ENCODE data around the gene NLK. TPM values are rescaled to one million over a fixed set of nuclear protein-coding genes. Genes with fewer than 3 reads are reported as not detected.
A peak's percentile ranks its signal among the peaks of the same experiment; 100 is the strongest.

NLK gene
- total RNA-seq, 1 experiment from 2014 or later = 14.9 TPM

DNA sequence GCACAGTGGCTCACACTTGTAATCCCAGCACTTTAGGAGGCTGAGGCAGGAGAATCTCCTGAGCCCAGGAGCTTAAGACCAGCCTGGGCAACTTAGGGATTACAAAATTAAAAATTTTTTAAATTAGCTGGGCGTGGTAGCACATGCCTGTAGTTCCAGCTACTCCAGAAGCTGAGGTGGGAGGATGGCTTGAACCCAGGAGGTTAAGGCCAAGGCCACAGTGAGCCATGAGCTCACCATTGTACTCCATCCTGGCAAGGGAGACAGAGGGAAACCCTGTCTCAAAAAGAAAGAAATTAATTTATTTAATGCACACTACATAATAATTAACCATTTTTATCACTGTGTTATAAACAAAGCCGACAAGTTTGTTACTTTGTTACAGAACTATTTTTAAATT is 145.5 kb downstream of the NLK start:
- POLR2A ChIA-PET (ENCODE audit: unreplicated experiment) = no interaction called here
- Histone ChIP-seq H4K20me1 (ENCODE audit: low read length) (no peaks in the 10 kb centered on the region), H3K79me2 (ENCODE audit: low read length) (no peaks in the 10 kb centered on the region), H3K9me3 (ENCODE audit: low read length) (no peaks in the 10 kb centered on the region), H3K4me3 (ENCODE audit: low read length) (no peak overlapping the region), H3K9ac (ENCODE audit: low read length) (no peak overlapping the region), H3K4me1 (ENCODE audit: insufficient read depth, low read length) (peaks cover 14% of the 10 kb centered on the region), H3K27ac (ENCODE audit: low read length) (no peak overlapping the region), H3K4me2 (ENCODE audit: low read length) (no peak overlapping the region), H3F3A (ENCODE audit: low read length, unreplicated experiment) (no peaks in the 10 kb centered on the region), H3K9me2 (replicated peaks; ENCODE audit: low read length) (no peaks in the 10 kb centered on the region), H2AFZ (ENCODE audit: low read length) (no peak overlapping the region), H3K27me3 (ENCODE audit: low read length) (no peaks in the 10 kb centered on the region), H3K36me3 (ENCODE audit: low read depth, low read length) (peaks cover 15% of the 10 kb centered on the region)
- intact Hi-C loops (cut with micrococcal nuclease) = no loop called here
- TF ChIP-seq, protein P1, sequence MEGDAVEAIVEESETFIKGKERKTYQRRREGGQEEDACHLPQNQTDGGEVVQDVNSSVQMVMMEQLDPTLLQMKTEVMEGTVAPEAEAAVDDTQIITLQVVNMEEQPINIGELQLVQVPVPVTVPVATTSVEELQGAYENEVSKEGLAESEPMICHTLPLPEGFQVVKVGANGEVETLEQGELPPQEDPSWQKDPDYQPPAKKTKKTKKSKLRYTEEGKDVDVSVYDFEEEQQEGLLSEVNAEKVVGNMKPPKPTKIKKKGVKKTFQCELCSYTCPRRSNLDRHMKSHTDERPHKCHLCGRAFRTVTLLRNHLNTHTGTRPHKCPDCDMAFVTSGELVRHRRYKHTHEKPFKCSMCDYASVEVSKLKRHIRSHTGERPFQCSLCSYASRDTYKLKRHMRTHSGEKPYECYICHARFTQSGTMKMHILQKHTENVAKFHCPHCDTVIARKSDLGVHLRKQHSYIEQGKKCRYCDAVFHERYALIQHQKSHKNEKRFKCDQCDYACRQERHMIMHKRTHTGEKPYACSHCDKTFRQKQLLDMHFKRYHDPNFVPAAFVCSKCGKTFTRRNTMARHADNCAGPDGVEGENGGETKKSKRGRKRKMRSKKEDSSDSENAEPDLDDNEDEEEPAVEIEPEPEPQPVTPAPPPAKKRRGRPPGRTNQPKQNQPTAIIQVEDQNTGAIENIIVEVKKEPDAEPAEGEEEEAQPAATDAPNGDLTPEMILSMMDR (conservative IDR thresholded peaks at IDR 0.05; ENCODE audit: low read depth, low read length) = no peak
- TF ChIP-seq EZH2 (IDR thresholded peaks at IDR 0.05; ENCODE audit: low read length, unreplicated experiment) (no peak), EZH2phosphoT487 (IDR thresholded peaks at IDR 0.05; ENCODE audit: borderline replicate concordance, low read length) (no peak)
- ATAC-seq (no peak), DNase-seq (no peak)
- CTCF ChIA-PET = no interaction called here
- BruUV-seq (replicated peaks) = no TSS peak

DNA sequence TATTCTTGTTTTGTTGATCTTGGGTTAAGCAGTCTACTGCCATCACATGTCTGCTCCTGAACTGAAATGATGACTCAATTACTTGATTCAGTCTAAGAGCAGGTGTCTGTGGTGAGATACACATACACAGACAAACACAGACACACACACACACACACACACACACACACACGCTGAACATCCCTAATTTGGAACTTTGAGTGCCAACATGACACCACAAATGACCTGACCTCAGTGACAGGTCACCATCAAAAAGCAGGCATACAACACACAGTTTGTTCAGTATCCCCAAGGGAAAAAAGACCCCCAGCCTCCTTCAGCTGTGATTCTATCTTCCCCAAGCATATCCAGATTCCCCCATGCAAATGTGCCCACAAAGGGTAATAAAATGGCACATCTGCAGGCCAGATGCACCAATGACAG is 146.4 kb downstream of the NLK start:
- H4K20me1 ChIP-seq (ENCODE audit: low read length) = no peaks in the 10 kb centered on the region
- no peaks in the 10 kb centered on the region for H3K9me3 ChIP-seq (ENCODE audit: low read length)
- DNase-seq (peak; percentile 3), ATAC-seq (peak; percentile 35; the same call in 1 of the 2 replicates)
- ChIA-PET POLR2A (ENCODE audit: unreplicated experiment) (no interaction called here), CTCF (no interaction called here)
- no peaks in the 10 kb centered on the region for H3K9me2 ChIP-seq (replicated peaks; ENCODE audit: low read length)
- H3K4me1 ChIP-seq (ENCODE audit: insufficient read depth, low read length) = peaks cover 14% of the 10 kb centered on the region
- TF ChIP-seq EZH2 (IDR thresholded peaks at IDR 0.05; ENCODE audit: low read length, unreplicated experiment) (no peak), EZH2phosphoT487 (IDR thresholded peaks at IDR 0.05; ENCODE audit: borderline replicate concordance, low read length) (no peak)
- TF ChIP-seq, protein P1 (conservative IDR thresholded peaks at IDR 0.05; ENCODE audit: low read depth, low read length) = no peak
- no peak overlapping the region for H2AFZ ChIP-seq (ENCODE audit: low read length)
- H3K79me2 ChIP-seq (ENCODE audit: low read length) = no peaks in the 10 kb centered on the region
- no peaks in the 10 kb centered on the region for H3K27me3 ChIP-seq (ENCODE audit: low read length)
- H3K4me2 ChIP-seq (ENCODE audit: low read length) = no peak overlapping the region
- no peaks in the 10 kb centered on the region for H3F3A ChIP-seq (ENCODE audit: low read length, unreplicated experiment)
- no peak overlapping the region for H3K27ac ChIP-seq (ENCODE audit: low read length)
- no TSS peak for BruUV-seq (replicated peaks)
- peaks cover 15% of the 10 kb centered on the region for H3K36me3 ChIP-seq (ENCODE audit: low read depth, low read length)
- H3K9ac ChIP-seq (ENCODE audit: low read length) = no peak overlapping the region
- no peak overlapping the region for H3K4me3 ChIP-seq (ENCODE audit: low read length)
- intact Hi-C loops (cut with micrococcal nuclease) = no loop called here

DNA sequence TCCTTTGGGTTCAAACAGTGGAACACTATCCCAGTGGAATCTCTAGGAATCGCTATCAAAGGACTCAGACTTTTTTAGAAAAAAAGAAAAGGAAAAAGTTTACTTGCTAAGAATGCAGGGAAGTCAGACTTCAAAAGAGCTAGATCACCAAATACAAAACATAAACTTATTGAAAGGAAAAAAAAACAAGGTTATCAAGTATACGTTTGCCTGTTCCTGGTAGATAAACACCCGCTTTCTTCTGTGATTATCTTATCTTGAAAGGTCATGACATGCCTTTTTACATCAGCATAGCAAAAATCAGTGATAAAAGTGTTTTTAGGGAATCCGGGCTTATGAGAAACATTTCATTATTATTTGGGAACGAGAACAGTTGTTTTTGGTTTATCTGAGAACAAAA is 147.2 kb downstream of the NLK start:
- ATAC-seq = no peak
- H3K4me2 ChIP-seq (ENCODE audit: low read length) = no peak overlapping the region
- no TSS peak for BruUV-seq (replicated peaks)
- no peaks in the 10 kb centered on the region for H3K9me2 ChIP-seq (replicated peaks; ENCODE audit: low read length)
- H3F3A ChIP-seq (ENCODE audit: low read length, unreplicated experiment) = no peaks in the 10 kb centered on the region
- H2AFZ ChIP-seq (ENCODE audit: low read length) = no peak overlapping the region
- intact Hi-C loops (cut with micrococcal nuclease) = no loop called here
- TF ChIP-seq EZH2 (IDR thresholded peaks at IDR 0.05; ENCODE audit: low read length, unreplicated experiment) = no peak
- no peak for TF ChIP-seq EZH2phosphoT487 (IDR thresholded peaks at IDR 0.05; ENCODE audit: borderline replicate concordance, low read length)
- TF ChIP-seq, protein P1 (conservative IDR thresholded peaks at IDR 0.05; ENCODE audit: low read depth, low read length) = no peak
- H3K79me2 ChIP-seq (ENCODE audit: low read length) = no peaks in the 10 kb centered on the region
- no peaks in the 10 kb centered on the region for H3K27me3 ChIP-seq (ENCODE audit: low read length)
- H3K36me3 ChIP-seq (ENCODE audit: low read depth, low read length) = peaks cover 22% of the 10 kb centered on the region
- no peak overlapping the region for H3K27ac ChIP-seq (ENCODE audit: low read length)
- no peaks in the 10 kb centered on the region for H3K9me3 ChIP-seq (ENCODE audit: low read length)
- H3K4me3 ChIP-seq (ENCODE audit: low read length) = no peak overlapping the region
- peaks cover 14% of the 10 kb centered on the region for H3K4me1 ChIP-seq (ENCODE audit: insufficient read depth, low read length)
- DNase-seq = no peak
- no peak overlapping the region for H3K9ac ChIP-seq (ENCODE audit: low read length)
- ChIA-PET CTCF (no interaction called here), POLR2A (ENCODE audit: unreplicated experiment) (interaction anchor here (0.5 kb wide), 1 partner anchor 44 kb away, joined by 5 read pairs; no protein-coding TSS in a partner anchor)
- H4K20me1 ChIP-seq (ENCODE audit: low read length) = no peaks in the 10 kb centered on the region
